Endothelial cell of umbilical vein (primary cell): ENCODE results near the gene PPOX. TPM values are rescaled to one million over a fixed set of nuclear protein-coding genes. Genes with fewer than 3 reads are reported as not detected.
A peak's percentile ranks its signal among the peaks of the same experiment; 100 is the strongest.

ENCODE experiments used
- BruUV-seq: library from RNA; stranded (reverse); fragments of 400-500 nt; replicated peaks from 2 replicates; lab custom pipeline; 2021; lab: Mats Ljungman, UMichigan
- CTCF ChIA-PET: fragments of 300-600, 350-600 bp; sonication (Branson Sonifier 250); formaldehyde crosslinking; loops from one replicate; lab custom pipeline; 2021; ENCODE audit warnings: antibody characterized with exemption, inconsistent platforms; lab: Charles Lee
- POLR2A ChIA-PET: fragments of 300-600, 350-600 bp; sonication (Branson Sonifier 250); formaldehyde crosslinking; loops from one replicate; lab custom pipeline; 2021; ENCODE audit warnings: antibody characterized with exemption, inconsistent platforms; lab: Charles Lee
- DNase-seq: peaks from one replicate; pipeline ENCODE4 v3.0.0-alpha.2; 2011; ENCODE audit warnings: low read depth, low spot score
- FAIRE-seq: peaks from 2 replicates; lab custom pipeline; 2011; peaks lifted over from hg19 to GRCh38; lab: Jason Lieb, UNC
- H2AFZ ChIP-seq: 2 replicates; pipeline ENCODE4 v1.6.0; 2012; ENCODE audit warnings: low read depth, low read length, control low read depth, inconsistent platforms
- H3K27ac ChIP-seq: 2 replicates; pipeline ENCODE4 v1.5.1; 2011; ENCODE audit warnings: low read depth, mild to moderate bottlenecking, control low read depth, low read length, moderate library complexity; ENCODE audit not compliant: insufficient read depth
- H3K27me3 ChIP-seq, 2 experiments: 2 replicates each; pipeline versions ENCODE4 v1.6.0 to v1.6.1; 2011; ENCODE audit warnings: low read length in 2 of 2, mixed read lengths in 1 of 2; ENCODE audit not compliant: control insufficient read depth in 2 of 2, insufficient read depth in 2 of 2
- H3K36me3 ChIP-seq, 2 experiments: 2 replicates in 1 of 2; 3 replicates in 1 of 2; pipeline ENCODE4 v1.5.1; 2011; ENCODE audit warnings: low read length in 2 of 2, mild to moderate bottlenecking in 1 of 2, moderate library complexity in 1 of 2; ENCODE audit not compliant: control insufficient read depth in 2 of 2, insufficient read depth in 2 of 2; ENCODE audit errors: extremely low read depth in 1 of 2
- H3K4me1 ChIP-seq: 3 replicates; pipeline ENCODE4 v1.5.1; 2011; ENCODE audit warnings: mild to moderate bottlenecking, low read length; ENCODE audit not compliant: control insufficient read depth, insufficient read depth; ENCODE audit errors: extremely low read depth
- H3K4me2 ChIP-seq: 2 replicates; pipeline ENCODE4 v1.6.1; 2011; ENCODE audit warnings: low read length, control low read depth, mixed read lengths; ENCODE audit not compliant: insufficient read depth
- H3K4me3 ChIP-seq, 3 experiments: fragments of 200-600 bp in 1 of 3; sonication (generic), shearing (Covaris generic) in 1 of 3; replicated peaks in 1 of 3; 2 replicates each; pipeline ENCODE4 v1.5.1; 2011 to 2016; ENCODE audit warnings: control low read depth in 3 of 3, low read length in 3 of 3, mild to moderate bottlenecking in 2 of 3, inconsistent platforms in 1 of 3, low read depth in 1 of 3, moderate library complexity in 1 of 3; ENCODE audit not compliant: insufficient read depth in 1 of 3
- H3K79me2 ChIP-seq: 2 replicates; pipeline ENCODE4 v1.6.0; 2012; ENCODE audit warnings: low read length, inconsistent platforms; ENCODE audit not compliant: control insufficient read depth, insufficient read depth
- H3K9ac ChIP-seq: replicated peaks from 2 replicates; pipeline ENCODE3; 2011; ENCODE audit warnings: low read length, control low read depth; ENCODE audit not compliant: insufficient read depth; ENCODE audit errors: extremely low read depth
- H3K9me1 ChIP-seq: replicated peaks from 3 replicates; pipeline ENCODE4 v1.6.0; 2011; ENCODE audit warnings: mild to moderate bottlenecking, low read length; ENCODE audit not compliant: control insufficient read depth, insufficient read depth; ENCODE audit errors: extremely low read depth
- H3K9me3 ChIP-seq: replicated peaks from 2 replicates; pipeline ENCODE4 v1.5.1; 2012; ENCODE audit warnings: low read length, inconsistent platforms; ENCODE audit not compliant: control insufficient read depth, insufficient read depth
- H4K20me1 ChIP-seq: replicated peaks from 2 replicates; pipeline ENCODE3; 2011; ENCODE audit warnings: mild to moderate bottlenecking, low read length; ENCODE audit not compliant: control insufficient read depth, insufficient read depth; ENCODE audit errors: extremely low read depth
- EZH2 ChIP-seq: IDR thresholded peaks from 2 replicates; pipeline ENCODE4 v1.6.1; 2012; ENCODE audit warnings: borderline replicate concordance, low read depth, mild to moderate bottlenecking, moderate library complexity, low read length, inconsistent platforms; ENCODE audit not compliant: severe bottlenecking
- FOS ChIP-seq: IDR thresholded peaks from 2 replicates; pipeline ENCODE4 v1.6.1; 2011; ENCODE audit warnings: mild to moderate bottlenecking, low read length, moderate library complexity, borderline replicate concordance; ENCODE audit not compliant: insufficient read depth
- GATA2 ChIP-seq: IDR thresholded peaks from 2 replicates; pipeline ENCODE4 v1.7.0; 2011; ENCODE audit warnings: low read depth, mild to moderate bottlenecking, moderate library complexity, mixed read lengths, low read length; ENCODE audit not compliant: insufficient read length, insufficient read depth
- JUN ChIP-seq: IDR thresholded peaks from 2 replicates; pipeline ENCODE4 v1.6.1; 2011; ENCODE audit warnings: borderline replicate concordance, low read depth; ENCODE audit not compliant: insufficient read length, insufficient read depth
- MYC ChIP-seq: IDR thresholded peaks from one replicate; pipeline ENCODE4 v1.6.1; 2011; ENCODE audit warnings: mild to moderate bottlenecking, low read depth, low read length
- POLR2A ChIP-seq: IDR thresholded peaks from 2 replicates; pipeline ENCODE4 v1.6.1; 2012; ENCODE audit warnings: low read depth, mild to moderate bottlenecking, control low read depth, low read length
- POLR2AphosphoS5 ChIP-seq: IDR thresholded peaks from 2 replicates; pipeline ENCODE4 v1.6.1; 2012; ENCODE audit warnings: low read depth, mild to moderate bottlenecking, control low read depth, low read length, moderate library complexity; ENCODE audit not compliant: insufficient read depth
- dilution Hi-C: fragments of 300-500 bp; cut with MboI; formaldehyde crosslinking; loops from one replicate; pipeline ENCODE4 v1.15.0; 2019; ENCODE audit warnings: low sequenced_read_pairs; ENCODE audit not compliant: extremely low pct_ligation_motif_present
- intact Hi-C: fragments of 100-400 bp; cut with micrococcal nuclease; formaldehyde crosslinking; loops from one replicate; pipeline ENCODE4 v1.10.0; 2022
- polyA plus RNA-seq, 4 experiments: library from polyadenylated mRNA; depleted of rRNA in 3 of 4; stranded (reverse) in 3 of 4; unstranded in 1 of 4; fragments of >200 nt; gene quantifications; 2 replicates each; pipeline versions ENCODE4 v1.2.1 to v1.2.3, GENCODE V29; 2011 to 2012; ENCODE audit warnings: missing spikeins in 1 of 4
- total RNA-seq: library from RNA; stranded (reverse); gene quantifications from 2 replicates; pipeline ENCODE4 v1.2.3, GENCODE V29; 2021
- TF ChIP-seq, protein P1 (sequence below), 2 donors: IDR thresholded peaks; 1 replicate in 1 of 2; 2 replicates in 1 of 2; pipeline ENCODE4 v1.5.1; 2011; ENCODE audit warnings: low read length in 2 of 2, mild to moderate bottlenecking in 2 of 2, moderate library complexity in 2 of 2, control low read depth in 1 of 2, inconsistent platforms in 1 of 2, low read depth in 1 of 2; ENCODE audit not compliant: insufficient read depth in 1 of 2; ENCODE audit errors: extremely low read depth in 1 of 2
- TF ChIP-seq, protein P2 (sequence below): IDR thresholded peaks from 2 replicates; pipeline ENCODE4 v1.6.1; 2011; ENCODE audit not compliant: insufficient read depth, insufficient read length

Gene PPOX
- total and polyA plus RNA-seq, 2 donors (not counting 3 experiments of a cell fraction or from before 2014, with no cell fraction given) = 26.4 to 28.5 TPM

DNA sequence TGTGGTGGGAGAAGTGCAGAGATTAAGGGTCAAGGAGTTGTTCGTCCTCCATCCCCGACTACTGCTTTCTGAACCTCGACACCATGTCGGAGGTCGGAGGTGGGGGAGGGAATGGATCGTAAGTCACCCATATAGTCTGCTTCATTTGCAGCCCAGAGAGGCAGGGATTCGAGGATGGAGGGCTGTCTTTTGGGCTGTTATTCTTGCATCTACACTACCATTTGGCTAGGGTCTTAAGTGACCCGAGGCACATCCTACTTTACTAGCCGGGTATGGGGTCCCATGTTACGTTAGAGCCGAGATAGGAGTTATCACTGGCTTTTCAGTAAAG is 6.3 kb upstream of the PPOX start:
- Histone ChIP-seq H2AFZ (peak overlapping the region; percentile 25), H3K9ac (peak overlapping the region; percentile 68), H3K36me3 (peaks cover 2 to 14% of the 10 kb centered on the region in 2 experiments), H3K4me2 (peak overlapping the region; percentile 61), H3K9me3 (no peaks in the 10 kb centered on the region), H3K4me3 (peak overlapping the region; percentile 51 to 76 (median 65)), H4K20me1 (no peaks in the 10 kb centered on the region), H3K27ac (peak overlapping the region; percentile 26), H3K79me2 (peaks cover 7% of the 10 kb centered on the region), H3K27me3 (no peaks in the 10 kb centered on the region), H3K4me1 (peaks cover 7% of the 10 kb centered on the region), H3K9me1 (no peaks in the 10 kb centered on the region)
- TF ChIP-seq EZH2 = no peak
- TF ChIP-seq, protein P1, sequence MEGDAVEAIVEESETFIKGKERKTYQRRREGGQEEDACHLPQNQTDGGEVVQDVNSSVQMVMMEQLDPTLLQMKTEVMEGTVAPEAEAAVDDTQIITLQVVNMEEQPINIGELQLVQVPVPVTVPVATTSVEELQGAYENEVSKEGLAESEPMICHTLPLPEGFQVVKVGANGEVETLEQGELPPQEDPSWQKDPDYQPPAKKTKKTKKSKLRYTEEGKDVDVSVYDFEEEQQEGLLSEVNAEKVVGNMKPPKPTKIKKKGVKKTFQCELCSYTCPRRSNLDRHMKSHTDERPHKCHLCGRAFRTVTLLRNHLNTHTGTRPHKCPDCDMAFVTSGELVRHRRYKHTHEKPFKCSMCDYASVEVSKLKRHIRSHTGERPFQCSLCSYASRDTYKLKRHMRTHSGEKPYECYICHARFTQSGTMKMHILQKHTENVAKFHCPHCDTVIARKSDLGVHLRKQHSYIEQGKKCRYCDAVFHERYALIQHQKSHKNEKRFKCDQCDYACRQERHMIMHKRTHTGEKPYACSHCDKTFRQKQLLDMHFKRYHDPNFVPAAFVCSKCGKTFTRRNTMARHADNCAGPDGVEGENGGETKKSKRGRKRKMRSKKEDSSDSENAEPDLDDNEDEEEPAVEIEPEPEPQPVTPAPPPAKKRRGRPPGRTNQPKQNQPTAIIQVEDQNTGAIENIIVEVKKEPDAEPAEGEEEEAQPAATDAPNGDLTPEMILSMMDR (IDR thresholded peaks at IDR 0.05; ENCODE audit: extremely low read depth in 1 of 2, insufficient read depth in 1 of 2, low read depth in 1 of 2, low read length in 2 of 2) = no peak
- TF ChIP-seq, protein P2, sequence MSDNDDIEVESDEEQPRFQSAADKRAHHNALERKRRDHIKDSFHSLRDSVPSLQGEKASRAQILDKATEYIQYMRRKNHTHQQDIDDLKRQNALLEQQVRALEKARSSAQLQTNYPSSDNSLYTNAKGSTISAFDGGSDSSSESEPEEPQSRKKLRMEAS = no peak
- TF ChIP-seq FOS = no peak
- TF ChIP-seq GATA2 = no peak
- no peak for TF ChIP-seq POLR2AphosphoS5
- no peak for TF ChIP-seq POLR2A
- no peak for TF ChIP-seq JUN
- no peak for TF ChIP-seq MYC
- DNase-seq = no peak
- no TSS peak for BruUV-seq
- no peak for FAIRE-seq
- ChIA-PET CTCF (no interaction called here), POLR2A (no interaction called here)
- dilution Hi-C loops = no loop called here
- intact Hi-C loops = loop anchor here (2.0 kb wide), 1 partner anchor 41 kb away; the partner anchor contains the start of genes NIT1 and PFDN2
